GM12875 (cell line): Measurements from ENCODE around the gene MUC2.

ENCODE experiments used
- H3K4me3 ChIP-seq: one replicate; pipeline ENCODE4 v1.5.1; 2011; ENCODE audit warnings: low read depth, low read length, control low read depth
- TF ChIP-seq, protein P1 (sequence below): IDR thresholded peaks from 2 replicates; pipeline ENCODE4 v1.5.1; 2011; ENCODE audit warnings: low read depth, mild to moderate bottlenecking, control low read depth, inconsistent platforms, low read length, moderate library complexity, borderline replicate concordance; ENCODE audit not compliant: insufficient read depth

MUC2 gene

GRCh38 chr11:1118755-1119603, 44.3 kb downstream of the MUC2 start:
- H3K4me3 ChIP-seq, result no peak overlapping the region
- TF ChIP-seq, protein P1, sequence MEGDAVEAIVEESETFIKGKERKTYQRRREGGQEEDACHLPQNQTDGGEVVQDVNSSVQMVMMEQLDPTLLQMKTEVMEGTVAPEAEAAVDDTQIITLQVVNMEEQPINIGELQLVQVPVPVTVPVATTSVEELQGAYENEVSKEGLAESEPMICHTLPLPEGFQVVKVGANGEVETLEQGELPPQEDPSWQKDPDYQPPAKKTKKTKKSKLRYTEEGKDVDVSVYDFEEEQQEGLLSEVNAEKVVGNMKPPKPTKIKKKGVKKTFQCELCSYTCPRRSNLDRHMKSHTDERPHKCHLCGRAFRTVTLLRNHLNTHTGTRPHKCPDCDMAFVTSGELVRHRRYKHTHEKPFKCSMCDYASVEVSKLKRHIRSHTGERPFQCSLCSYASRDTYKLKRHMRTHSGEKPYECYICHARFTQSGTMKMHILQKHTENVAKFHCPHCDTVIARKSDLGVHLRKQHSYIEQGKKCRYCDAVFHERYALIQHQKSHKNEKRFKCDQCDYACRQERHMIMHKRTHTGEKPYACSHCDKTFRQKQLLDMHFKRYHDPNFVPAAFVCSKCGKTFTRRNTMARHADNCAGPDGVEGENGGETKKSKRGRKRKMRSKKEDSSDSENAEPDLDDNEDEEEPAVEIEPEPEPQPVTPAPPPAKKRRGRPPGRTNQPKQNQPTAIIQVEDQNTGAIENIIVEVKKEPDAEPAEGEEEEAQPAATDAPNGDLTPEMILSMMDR, result no peak

GRCh38 chr11:1119604-1120146, 45.0 kb downstream of the MUC2 start:
- TF ChIP-seq, protein P1, result no peak

GRCh38 chr11:1120532-1121330, 46.1 kb downstream of the MUC2 start:
- no peak overlapping the region for H3K4me3 ChIP-seq
- TF ChIP-seq, protein P1, result no peak

More at GRCh38 chr11:1119604-1120146, 45.0 kb downstream of the MUC2 start:
- no peak overlapping the region for H3K4me3 ChIP-seq

DNA sequence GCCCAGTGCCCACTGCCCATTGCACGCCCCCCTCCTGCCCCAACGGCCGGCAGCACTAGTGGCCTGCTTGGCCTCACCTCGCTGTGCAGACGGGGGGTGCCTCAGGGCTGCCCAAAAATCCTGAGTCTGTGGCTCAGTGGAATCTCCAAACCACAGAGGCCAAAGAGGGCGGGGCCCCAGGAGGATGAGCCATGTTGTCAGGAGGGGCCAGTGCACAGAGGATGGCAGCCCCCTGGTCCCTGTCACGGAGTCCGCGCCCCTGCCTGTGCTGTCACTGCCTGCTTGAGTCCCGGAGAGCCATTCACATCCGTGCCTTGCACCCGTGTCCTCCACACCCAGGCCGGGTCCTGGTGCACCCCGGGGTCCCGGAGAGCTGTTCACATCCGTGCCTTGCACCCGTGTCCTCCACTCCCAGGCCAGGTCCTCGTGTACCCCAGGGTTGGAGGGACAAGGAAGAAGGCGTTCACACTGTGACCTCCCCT, 46.7 kb downstream of the MUC2 start:
- H3K4me3 ChIP-seq, result no peak overlapping the region
- TF ChIP-seq, protein P1, result no peak

DNA sequence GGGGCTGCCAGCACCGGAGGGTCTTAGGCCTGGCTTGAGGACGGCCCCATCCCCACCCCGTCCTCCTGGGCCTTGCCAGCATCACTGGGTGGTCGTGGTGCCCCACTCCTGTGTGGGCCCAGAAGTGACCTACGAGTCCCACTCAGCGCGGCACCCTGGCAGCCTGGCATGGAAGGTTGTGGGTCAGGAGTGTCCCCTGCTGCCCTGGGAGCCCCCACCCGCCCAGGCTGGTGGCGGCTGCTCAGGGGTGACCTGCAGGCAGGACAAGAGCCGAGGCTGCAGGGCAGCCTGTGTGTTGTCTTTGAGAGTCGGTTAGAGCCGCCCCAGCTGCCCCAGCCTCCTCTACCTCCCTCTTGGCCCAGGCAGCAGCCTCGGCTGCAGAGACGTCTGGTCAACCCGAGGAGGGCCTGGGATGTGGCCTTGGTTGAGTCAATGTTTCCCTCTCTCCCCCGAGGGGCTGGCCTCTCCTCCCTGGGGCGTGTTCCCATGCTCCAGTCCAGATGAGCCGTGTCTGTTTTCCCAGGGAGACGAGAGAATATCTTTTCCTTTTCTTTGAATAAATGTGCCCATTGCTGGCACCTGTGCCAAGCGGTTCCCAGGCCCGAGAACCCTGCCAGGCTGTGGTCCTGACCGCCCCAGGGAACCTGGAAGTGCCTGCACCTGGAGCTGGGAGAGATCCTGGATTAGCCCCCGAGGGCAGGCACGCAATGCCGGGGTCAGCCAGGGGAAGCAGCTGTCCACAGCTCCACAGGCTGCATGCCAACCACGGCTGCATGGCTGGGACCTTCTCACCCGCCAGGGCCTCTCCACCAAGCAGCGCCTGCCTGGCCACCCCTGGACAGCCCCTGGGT, 47.4 kb downstream of the MUC2 start:
- TF ChIP-seq, protein P1, result no peak
- no peak overlapping the region for H3K4me3 ChIP-seq

GRCh38 chr11:1122664-1123002, 48.0 kb downstream of the MUC2 start:
- TF ChIP-seq, protein P1, result no peak
- H3K4me3 ChIP-seq, result no peak overlapping the region
